ENCODE results near the gene DCUN1D3. TPM values are rescaled to one million over a fixed set of nuclear protein-coding genes. Genes with fewer than 3 reads are reported as not detected.
"Not testable (repeated sequence)": the region's sequence is repeated elsewhere in the genome, so short reads cannot be mapped to it uniquely, and the experiment has no call there.

DCUN1D3 gene
- total and polyA plus RNA-seq, 7 donors = 2.2 to 19.6 (median 8.6) TPM

- TF ChIP-seq CTCF (IDR thresholded peaks at IDR 0.05) = no peak
- ATAC-seq = no peak
- DNase-seq = no peak
- Histone ChIP-seq H3K27ac (no peak overlapping the region), H3K4me3 (no peak overlapping the region), H3K27me3 (ENCODE audit: insufficient read depth in 3 of 3, low read length in 2 of 3) (no peaks in the 10 kb centered on the region), H3K4me1 (peaks cover under 1% of the 10 kb centered on the region), H3K36me3 (ENCODE audit: insufficient read depth in 1 of 2, low read depth in 1 of 2) (no peaks in the 10 kb centered on the region), H3K9me3 (no peaks in the 10 kb centered on the region)
- 76 to 97% (median 83%) methylated on average over 2 of the region's 2 CpGs for WGBS, 3 donors
- intact Hi-C loops (cut with DNase I) = no loop called here
Observed at GRCh38 chr16:20812510-20812909, 87.6 kb downstream of the DCUN1D3 start.

GRCh38 chr16:20811889-20812439 lies 88.2 kb downstream of the DCUN1D3 start:
- TF ChIP-seq CTCF (IDR thresholded peaks at IDR 0.05) = no peak
- no peak overlapping the region for H3K4me3 ChIP-seq
- H3K36me3 ChIP-seq (ENCODE audit: insufficient read depth in 1 of 2, low read depth in 1 of 2) = no peaks in the 10 kb centered on the region
- ATAC-seq (no peak), DNase-seq (no peak)
- no peaks in the 10 kb centered on the region for H3K9me3 ChIP-seq
- 95 to 97% (median 96%) methylated on average over 10 of the region's 10 CpGs for WGBS, 3 donors
- H3K27ac ChIP-seq = no peak overlapping the region
- peaks cover 6% of the 10 kb centered on the region for H3K4me1 ChIP-seq
- no peaks in the 10 kb centered on the region for H3K27me3 ChIP-seq (ENCODE audit: insufficient read depth in 3 of 3, low read length in 2 of 3)
- intact Hi-C loops (cut with DNase I) = no loop called here

- 84 to 95% (median 91%) methylated on average over 11 of the region's 11 CpGs for WGBS, 3 donors
Observed at GRCh38 chr16:20807862-20808261, 92.3 kb downstream of the DCUN1D3 start.

GRCh38 chr16:20806168-20807050 lies 93.7 kb downstream of the DCUN1D3 start, which contains the start of the genes ERI2 and REXO5:
TSS of gene ERI2 (minus strand) at chr16:20806472. CDS start at chr16:20806430, 42 bp downstream.
TSS of gene REXO5 (plus strand) at chr16:20806527. CDS start at chr16:20806954, 427 bp downstream.
- Histone ChIP-seq H3K4me3 (peak within 1 kb of the TSS; percentile 94), H3K36me3 (ENCODE audit: insufficient read depth in 1 of 2, low read depth in 1 of 2) (peaks cover 0 to 21% of the 10 kb centered on the region in 2 donors), H3K27ac (peak within 1 kb of the TSS; percentile 92), H3K9me3 (no peaks in the 10 kb centered on the region), H3K4me1 (peaks cover 17% of the 10 kb centered on the region), H3K27me3 (ENCODE audit: insufficient read depth in 3 of 3, low read length in 2 of 3) (no peaks in the 10 kb centered on the region)
- TF ChIP-seq CTCF (IDR thresholded peaks at IDR 0.05) = peak; percentile 25
- ATAC-seq = peak; percentile 93 to 96 (median 94)
- WGBS, 3 donors = 0% methylated on average over 69 to 74 of the region's 74 CpGs
- peak; percentile 89 to 94 for DNase-seq
- intact Hi-C loops (cut with DNase I) = loop anchor here in 1 of 2 donors (5.0 kb wide), 2 partner anchors 64 to 96 kb away; partner anchors contain the start of genes DCUN1D3, LYRM1 and THUMPD1

More at GRCh38 chr16:20807862-20808261, 92.3 kb downstream of the DCUN1D3 start:
- no peak for TF ChIP-seq CTCF (IDR thresholded peaks at IDR 0.05)
- Histone ChIP-seq H3K27me3 (ENCODE audit: insufficient read depth in 3 of 3, low read length in 2 of 3) (no peaks in the 10 kb centered on the region), H3K9me3 (no peaks in the 10 kb centered on the region), H3K4me1 (peaks cover 17% of the 10 kb centered on the region), H3K36me3 (ENCODE audit: insufficient read depth in 1 of 2, low read depth in 1 of 2) (peaks cover 0 to 7% of the 10 kb centered on the region in 2 donors), H3K4me3 (no peak overlapping the region), H3K27ac (no peak overlapping the region)
- DNase-seq (no peak), ATAC-seq (no peak)
- intact Hi-C loops (cut with DNase I) = loop anchor here in 1 of 2 donors (5.0 kb wide), 2 partner anchors 66 to 94 kb away; partner anchors contain the start of genes DCUN1D3, LYRM1 and THUMPD1

GRCh38 chr16:20805684-20806167 lies 94.4 kb downstream of the DCUN1D3 start:
- H3K4me3 ChIP-seq = peak overlapping the region; percentile 94
- 1 to 4% (median 3%) methylated on average over 12 of the region's 12 CpGs for WGBS, 3 donors
- peak overlapping the region; percentile 92 for H3K27ac ChIP-seq
- not testable (repeated sequence) for H3K9me3 ChIP-seq; H3K27me3 ChIP-seq (ENCODE audit: insufficient read depth in 3 of 3, low read length in 2 of 3); DNase-seq
- peaks cover 0 to 28% of the 10 kb centered on the region in 2 donors for H3K36me3 ChIP-seq (ENCODE audit: insufficient read depth in 1 of 2, low read depth in 1 of 2)
- ATAC-seq = peak; percentile 15 to 95 (median 30)
- intact Hi-C loops (cut with DNase I) = loop anchor here in 1 of 2 donors (5.0 kb wide), 2 partner anchors 63 to 97 kb away; partner anchors contain the start of genes DCUN1D3, LYRM1 and THUMPD1
- peaks cover 17% of the 10 kb centered on the region for H3K4me1 ChIP-seq

Measured in psoas muscle (tissue), 8 donors.